Ishikawa (cell line): ENCODE data around the gene STOM.

Experiments
- CEBPB ChIP-seq: IDR thresholded peaks from 2 replicates; pipeline ENCODE4 v1.6.1; 2012
- NFIC ChIP-seq: IDR thresholded peaks from 2 replicates; pipeline ENCODE4 v1.6.1; 2012
- RAD21 ChIP-seq: IDR thresholded peaks from 2 replicates; pipeline ENCODE4 v1.6.1; 2012; ENCODE audit warnings: low read depth
- TCF12 ChIP-seq: IDR thresholded peaks from 2 replicates; pipeline ENCODE4 v1.6.1; 2012; ENCODE audit warnings: low read depth
- TF ChIP-seq, protein P1 (sequence below): IDR thresholded peaks from 2 replicates; pipeline ENCODE4 v1.6.1; 2012

DNA sequence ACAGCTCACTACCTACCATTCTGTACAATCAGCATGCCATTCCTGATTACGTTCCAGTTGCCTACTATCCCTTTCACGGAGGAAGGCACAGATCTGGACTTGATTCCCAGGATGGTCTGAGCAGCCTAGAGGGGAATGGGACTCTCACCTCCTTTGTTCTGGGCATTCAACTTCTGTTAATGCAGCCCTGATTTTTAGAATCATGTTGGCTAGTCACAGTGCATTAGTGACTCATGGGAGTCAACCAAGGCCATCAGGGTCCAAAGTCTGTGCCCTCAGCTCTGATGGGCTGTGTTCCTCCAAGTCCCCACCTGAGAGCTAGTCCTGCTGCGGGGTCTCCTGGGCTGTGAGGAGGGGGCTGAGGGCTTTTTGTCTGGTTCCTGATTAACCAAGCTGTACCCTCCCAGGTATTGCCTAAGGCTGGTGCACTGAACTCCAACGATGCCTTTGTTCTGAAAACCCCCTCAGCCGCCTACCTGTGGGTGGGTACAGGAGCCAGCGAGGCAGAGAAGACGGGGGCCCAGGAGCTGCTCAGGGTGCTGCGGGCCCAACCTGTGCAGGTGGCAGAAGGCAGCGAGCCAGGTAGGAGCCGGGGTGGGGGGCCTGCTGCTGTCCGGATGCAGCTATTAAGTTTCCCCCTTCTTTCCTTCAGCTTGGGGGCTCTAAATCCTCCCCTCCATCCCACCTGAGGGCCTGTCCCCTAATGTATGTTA is 43.0 kb downstream of the STOM start:
- TF ChIP-seq, protein P1, sequence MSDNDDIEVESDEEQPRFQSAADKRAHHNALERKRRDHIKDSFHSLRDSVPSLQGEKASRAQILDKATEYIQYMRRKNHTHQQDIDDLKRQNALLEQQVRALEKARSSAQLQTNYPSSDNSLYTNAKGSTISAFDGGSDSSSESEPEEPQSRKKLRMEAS, result no peak
- TF ChIP-seq RAD21 (no peak), NFIC (no peak), TCF12 (no peak), CEBPB (no peak)
